Mesenchymal stem cell (in vitro differentiated cells and primary cell): ENCODE data around the gene NUSAP1.
"Not testable (repeated sequence)": the region's sequence is repeated elsewhere in the genome, so short reads cannot be mapped to it uniquely, and the experiment has no call there.

ENCODE experiments used
- DNase-seq: peaks from one replicate; pipeline ENCODE4 v3.0.0-alpha.2; 2013
- H2AFZ ChIP-seq: one replicate; pipeline ENCODE4 v1.6.1; 2013; ENCODE audit warnings: low read depth, mild to moderate bottlenecking, control low read depth, inconsistent platforms, low read length, moderate library complexity
- H2AK5ac ChIP-seq: 2 replicates; pipeline ENCODE4 v1.6.1; 2013; ENCODE audit warnings: low read length, moderate library complexity, mild to moderate bottlenecking, inconsistent platforms; ENCODE audit not compliant: severe bottlenecking
- H2BK120ac ChIP-seq: one replicate; pipeline ENCODE4 v1.6.1; 2013; ENCODE audit warnings: low read depth, mild to moderate bottlenecking, inconsistent platforms, low read length, moderate library complexity
- H2BK12ac ChIP-seq, 2 experiments: one replicate each; pipeline ENCODE4 v1.6.1; 2013; ENCODE audit warnings: inconsistent platforms in 2 of 2, low read length in 2 of 2, mild to moderate bottlenecking in 2 of 2, moderate library complexity in 2 of 2, control low read depth in 1 of 2
- H2BK15ac ChIP-seq: one replicate; pipeline ENCODE4 v1.6.1; 2013; ENCODE audit warnings: mild to moderate bottlenecking, low read depth, inconsistent platforms; ENCODE audit not compliant: poor library complexity, severe bottlenecking
- H2BK5ac ChIP-seq: 2 replicates; pipeline ENCODE4 v1.6.1; 2013; ENCODE audit warnings: low read depth, mild to moderate bottlenecking, low read length, control low read depth, inconsistent platforms; ENCODE audit not compliant: poor library complexity, severe bottlenecking
- H3K14ac ChIP-seq, 2 experiments: one replicate each; pipeline ENCODE4 v1.6.1; 2013; ENCODE audit warnings: inconsistent platforms in 2 of 2, low read length in 2 of 2, control low read depth in 1 of 2, mild to moderate bottlenecking in 1 of 2, moderate library complexity in 1 of 2
- H3K18ac ChIP-seq, 2 experiments: one replicate each; pipeline ENCODE4 v1.6.1; 2013; ENCODE audit warnings: inconsistent platforms in 2 of 2, low read length in 2 of 2, control low read depth in 1 of 2, low read depth in 1 of 2, mild to moderate bottlenecking in 1 of 2
- H3K23ac ChIP-seq, 2 experiments: one replicate each; pipeline ENCODE4 v1.6.1; 2013; ENCODE audit warnings: inconsistent platforms in 2 of 2, low read length in 2 of 2, mild to moderate bottlenecking in 2 of 2, moderate library complexity in 2 of 2, control low read depth in 1 of 2
- H3K27ac ChIP-seq: 2 replicates; pipeline ENCODE4 v1.5.1; 2013; ENCODE audit warnings: mild to moderate bottlenecking, moderate library complexity, low read length, control low read depth, inconsistent platforms; ENCODE audit not compliant: poor library complexity, severe bottlenecking
- H3K27me3 ChIP-seq, 2 experiments: 2 replicates each; pipeline versions ENCODE4 v1.6.1 to v1.7.0; 2013; ENCODE audit warnings: low read length in 2 of 2, mild to moderate bottlenecking in 2 of 2, moderate library complexity in 2 of 2, control low read depth in 1 of 2, inconsistent platforms in 1 of 2; ENCODE audit not compliant: control insufficient read depth in 1 of 2, insufficient read depth in 1 of 2
- H3K36me3 ChIP-seq, 2 experiments: 2 replicates each; pipeline versions ENCODE4 v1.6.1 to v1.7.0; 2013; ENCODE audit warnings: low read length in 2 of 2, control low read depth in 1 of 2, inconsistent platforms in 1 of 2, low read depth in 1 of 2, mild to moderate bottlenecking in 1 of 2; ENCODE audit not compliant: insufficient read depth in 2 of 2, control insufficient read depth in 1 of 2
- H3K4ac ChIP-seq, 2 experiments: one replicate each; pipeline ENCODE4 v1.6.1; 2013; ENCODE audit warnings: inconsistent platforms in 2 of 2, low read length in 2 of 2, mild to moderate bottlenecking in 2 of 2, moderate library complexity in 2 of 2, control low read depth in 1 of 2, low read depth in 1 of 2
- H3K4me1 ChIP-seq: 2 replicates; pipeline ENCODE4 v1.6.1; 2013; ENCODE audit warnings: low read depth, low read length, control low read depth; ENCODE audit not compliant: control insufficient read depth, insufficient read depth
- H3K4me2 ChIP-seq: 2 replicates; pipeline ENCODE4 v1.6.1; 2013; ENCODE audit warnings: low read length, mild to moderate bottlenecking, inconsistent platforms; ENCODE audit not compliant: poor library complexity, severe bottlenecking
- H3K4me3 ChIP-seq, 2 experiments: 2 replicates each; pipeline versions ENCODE4 v1.5.1 to v1.7.0; 2013; ENCODE audit warnings: low read length in 2 of 2, mild to moderate bottlenecking in 2 of 2, control low read depth in 1 of 2, low read depth in 1 of 2; ENCODE audit not compliant: insufficient read depth in 1 of 2
- H3K79me1 ChIP-seq: replicated peaks from 2 replicates; pipeline ENCODE4 v1.6.1; 2013; ENCODE audit warnings: mild to moderate bottlenecking, control low read depth, low read length, inconsistent platforms; ENCODE audit not compliant: poor library complexity, severe bottlenecking
- H3K9ac ChIP-seq: 2 replicates; pipeline ENCODE4 v1.7.0; 2013; ENCODE audit warnings: mild to moderate bottlenecking, low read length, moderate library complexity
- H3K9me3 ChIP-seq: 2 replicates; pipeline ENCODE4 v1.7.0; 2013; ENCODE audit warnings: mild to moderate bottlenecking, low read length; ENCODE audit not compliant: control insufficient read depth
- H4K8ac ChIP-seq: one replicate; pipeline ENCODE4 v1.6.1; 2013; ENCODE audit warnings: inconsistent platforms, mild to moderate bottlenecking, low read length, moderate library complexity
- H4K91ac ChIP-seq: one replicate; pipeline ENCODE4 v1.6.1; 2013; ENCODE audit warnings: mild to moderate bottlenecking, low read length, inconsistent platforms
- WGBS: methylation state at CpG from one replicate; pipeline ENCODE4 v1.1.7; 2013; ENCODE audit warnings: mixed read lengths; 5-methylcytosine and 5-hydroxymethylcytosine counted together

NUSAP1 gene

DNA sequence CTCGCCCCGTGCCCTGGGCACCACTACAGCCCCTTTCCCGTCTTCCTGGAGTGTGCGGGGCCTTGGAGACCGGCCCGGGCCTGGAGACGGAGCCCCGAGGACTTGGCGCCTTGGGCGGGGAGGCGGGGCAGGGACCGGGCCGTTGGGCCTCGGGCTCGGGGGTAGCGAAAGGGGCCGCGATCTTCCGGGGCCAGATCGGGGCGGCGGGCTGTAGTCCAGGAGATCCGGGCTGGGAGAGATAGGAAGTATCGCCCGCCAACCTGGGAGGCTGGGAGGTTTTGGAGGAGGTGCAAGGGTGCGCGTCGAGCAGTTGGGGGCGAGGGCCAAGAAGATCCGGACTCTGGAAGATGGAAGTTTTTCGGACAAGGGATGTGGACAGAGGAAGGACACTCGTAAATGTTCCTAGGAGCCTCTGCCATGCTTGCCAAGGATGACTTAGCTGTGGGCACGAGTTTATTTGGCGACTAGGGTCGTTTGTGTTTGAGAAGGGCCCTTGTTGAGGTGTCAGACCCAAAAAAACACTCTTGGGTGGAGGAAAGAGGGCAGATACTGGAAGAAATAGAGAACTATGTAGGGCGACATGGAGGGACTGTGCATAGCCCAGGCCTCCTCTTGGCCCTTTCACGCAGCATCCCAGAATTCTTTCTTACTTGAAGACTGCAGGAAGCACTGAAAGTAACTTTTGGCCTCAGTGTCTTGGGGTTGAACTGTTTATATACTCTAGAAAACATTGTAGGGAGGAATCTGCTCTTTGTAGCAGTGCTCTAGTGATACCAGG is 84.9 kb downstream of the NUSAP1 start:
- peak; percentile 63 for DNase-seq
- H3K27ac ChIP-seq = peak overlapping the region; percentile 68
- no peak overlapping the region for H2BK5ac ChIP-seq
- peak overlapping the region; percentile 63 for H2BK15ac ChIP-seq
- H3K14ac ChIP-seq = peak overlapping the region in 1 of 2 experiments; percentile 98
- peak overlapping the region; percentile 16 to 85 for H3K18ac ChIP-seq
- no peak overlapping the region for H2BK12ac ChIP-seq
- no peaks in the 10 kb centered on the region for H3K79me1 ChIP-seq
- no peaks in the 10 kb centered on the region for H3K27me3 ChIP-seq
- H3K9me3 ChIP-seq = no peaks in the 10 kb centered on the region
- no peaks in the 10 kb centered on the region for H3K36me3 ChIP-seq
- 2% methylated on average over 37 of the region's 37 CpGs for WGBS
- peak overlapping the region in 1 of 2 experiments; percentile 89 for H3K23ac ChIP-seq
- H3K4me2 ChIP-seq = peak overlapping the region; percentile 62
- H2AK5ac ChIP-seq = no peak overlapping the region
- H2AFZ ChIP-seq = peak overlapping the region; percentile 91
- peak overlapping the region; percentile 80 for H4K91ac ChIP-seq
- peaks cover 8% of the 10 kb centered on the region for H3K4me1 ChIP-seq
- H4K8ac ChIP-seq = peak overlapping the region; percentile 27
- peak overlapping the region; percentile 90 for H3K9ac ChIP-seq
- peak overlapping the region; percentile 97 to 98 for H3K4me3 ChIP-seq
- peak overlapping the region; percentile 24 to 91 for H3K4ac ChIP-seq
- H2BK120ac ChIP-seq = no peak overlapping the region

DNA sequence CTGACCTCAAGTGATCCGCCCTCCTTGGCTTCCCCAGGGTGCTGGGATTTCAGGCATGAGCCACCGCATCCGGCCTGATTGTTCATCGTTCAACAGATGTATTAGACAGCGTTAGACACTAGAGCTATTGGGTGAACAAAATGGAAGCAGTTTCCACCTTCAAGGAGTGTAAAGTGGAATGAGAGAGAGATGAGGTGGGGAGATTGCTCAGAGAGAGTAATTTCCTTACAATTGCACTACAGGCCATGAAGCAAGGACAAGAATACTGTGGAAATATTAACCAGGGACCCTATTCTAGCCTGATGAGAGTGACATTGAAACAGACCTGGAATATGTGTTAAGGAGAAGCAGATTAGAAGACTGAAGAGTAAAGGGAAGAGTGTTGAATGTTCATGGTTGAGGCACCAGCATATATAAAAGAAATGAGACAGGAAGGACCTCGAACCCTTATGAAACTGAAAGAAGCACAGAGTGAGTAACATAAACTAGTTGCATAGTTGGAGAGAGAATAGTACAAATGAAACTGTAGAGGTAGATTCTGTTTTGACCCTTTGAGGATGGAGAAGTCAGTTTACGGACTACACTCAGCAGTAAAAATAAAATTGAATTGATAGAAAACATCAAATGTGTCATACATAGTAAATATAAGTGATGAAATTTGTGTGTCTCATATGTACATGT is 91.4 kb downstream of the NUSAP1 start:
- DNase-seq = no peak
- Histone ChIP-seq H2BK15ac (no peak overlapping the region), H3K27me3 (no peaks in the 10 kb centered on the region), H3K79me1 (peaks cover 7% of the 10 kb centered on the region), H4K91ac (no peak overlapping the region), H2BK12ac (no peak overlapping the region), H3K4me1 (peaks cover 2% of the 10 kb centered on the region), H3K23ac (no peak overlapping the region), H3K9me3 (no peaks in the 10 kb centered on the region), H3K9ac (no peak overlapping the region), H2AFZ (no peak overlapping the region), H3K36me3 (peaks cover 3 to 4% of the 10 kb centered on the region in 2 experiments), H4K8ac (no peak overlapping the region), H2BK5ac (no peak overlapping the region), H3K27ac (no peak overlapping the region), H3K4me2 (no peak overlapping the region), H3K4me3 (no peak overlapping the region), H2BK120ac (no peak overlapping the region), H2AK5ac (no peak overlapping the region), H3K18ac (no peak overlapping the region), H3K14ac (no peak overlapping the region), H3K4ac (no peak overlapping the region)
- 98% methylated on average over 6 of the region's 7 CpGs for WGBS

DNA sequence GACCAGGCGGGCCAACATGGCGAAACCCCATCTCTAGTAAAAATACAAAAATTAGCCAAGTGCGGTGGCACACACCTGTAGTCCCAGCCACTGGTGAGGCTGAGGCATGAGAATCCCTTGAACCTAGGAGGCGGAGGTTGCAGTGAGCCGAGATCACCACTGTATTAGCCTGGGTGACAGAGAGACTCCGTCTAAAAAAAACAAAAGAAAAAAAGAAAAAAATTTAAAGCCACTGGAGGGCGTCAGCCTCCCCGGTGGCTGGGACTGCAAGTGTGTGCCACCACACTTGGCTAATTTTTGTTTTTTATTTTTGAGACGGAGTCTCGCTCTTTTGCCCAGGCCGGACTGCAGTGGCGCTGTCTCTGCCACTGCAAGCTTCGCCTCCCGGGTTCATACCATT is 92.1 kb downstream of the NUSAP1 start:
- peaks cover 3 to 4% of the 10 kb centered on the region in 2 experiments for H3K36me3 ChIP-seq
- no peak overlapping the region for H4K91ac ChIP-seq
- no peak overlapping the region for H2BK5ac ChIP-seq
- H3K9me3 ChIP-seq = no peaks in the 10 kb centered on the region
- H3K9ac ChIP-seq = no peak overlapping the region
- no peak overlapping the region for H3K14ac ChIP-seq
- H3K27ac ChIP-seq = no peak overlapping the region
- H2BK15ac ChIP-seq = no peak overlapping the region
- H3K4ac ChIP-seq = no peak overlapping the region
- no peak overlapping the region for H2AFZ ChIP-seq
- peaks cover 2% of the 10 kb centered on the region for H3K4me1 ChIP-seq
- WGBS = 93% methylated on average over 14 of the region's 14 CpGs
- H4K8ac ChIP-seq = peak overlapping the region; percentile 41
- no peak overlapping the region for H3K18ac ChIP-seq
- no peak overlapping the region for H2BK120ac ChIP-seq
- peaks cover 10% of the 10 kb centered on the region for H3K79me1 ChIP-seq
- no peak overlapping the region for H2AK5ac ChIP-seq
- no peak for DNase-seq
- H3K4me3 ChIP-seq = no peak overlapping the region
- H3K27me3 ChIP-seq = no peaks in the 10 kb centered on the region
- H3K23ac ChIP-seq = no peak overlapping the region
- no peak overlapping the region for H2BK12ac ChIP-seq
- no peak overlapping the region for H3K4me2 ChIP-seq

DNA sequence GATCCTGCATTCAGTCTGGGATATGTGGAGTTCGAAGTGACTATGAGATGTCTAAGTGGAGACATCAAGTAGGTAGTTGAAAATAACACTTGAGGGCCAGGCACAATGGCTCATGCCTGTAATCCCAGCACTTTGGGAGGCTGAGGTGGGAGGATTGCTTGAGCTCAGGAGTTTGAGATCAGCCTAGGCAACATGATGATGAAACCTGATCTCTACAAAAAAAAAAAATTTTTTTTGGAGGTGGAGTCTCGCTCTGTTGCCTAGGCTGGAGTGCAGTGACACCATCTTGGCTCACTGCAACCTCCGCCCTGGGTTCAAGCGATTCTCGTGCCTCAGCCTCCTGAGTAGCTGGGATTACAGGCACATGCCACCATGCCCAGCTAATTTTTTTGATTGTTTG is 93.2 kb downstream of the NUSAP1 start:
- DNase-seq, H3K27me3 ChIP-seq, H3K9me3 ChIP-seq, H3K27ac ChIP-seq, H3K36me3 ChIP-seq, H2BK12ac ChIP-seq, H2BK5ac ChIP-seq, H4K8ac ChIP-seq, H2BK15ac ChIP-seq, H3K18ac ChIP-seq, H2AK5ac ChIP-seq, H3K4me3 ChIP-seq, H2AFZ ChIP-seq, H3K9ac ChIP-seq, H3K4me2 ChIP-seq, H2BK120ac ChIP-seq, H3K23ac ChIP-seq, H3K14ac ChIP-seq, H3K4ac ChIP-seq, H3K4me1 ChIP-seq, H4K91ac ChIP-seq: not testable (repeated sequence)
- H3K79me1 ChIP-seq = peaks cover 12% of the 10 kb centered on the region
- WGBS = 95% methylated on average over 5 of the region's 5 CpGs
